K562 (cell line): ENCODE data around the gene DGCR8. TPM values are rescaled to one million over a fixed set of nuclear protein-coding genes. Genes with fewer than 3 reads are reported as not detected.

Experiments used
- ARID3B ChIP-seq: fragments of 250-450 bp; sonication (Bioruptor Pico); IDR thresholded peaks from 2 replicates; pipeline ENCODE4 v1.4.0; 2020; ENCODE audit warnings: borderline replicate concordance
- BRF1 ChIP-seq: IDR thresholded peaks from 3 replicates; pipeline ENCODE4 v1.6.1; 2011; ENCODE audit warnings: borderline replicate concordance, mild to moderate bottlenecking; ENCODE audit not compliant: insufficient read length; ENCODE audit errors: extremely low read depth
- ELF4 ChIP-seq: fragments of 450-650 bp; formaldehyde crosslinking; IDR thresholded peaks from 2 replicates; pipeline ENCODE4 v1.4.0; 2022; ENCODE audit warnings: missing genetic modification characterization
- ETS1 ChIP-seq: conservative IDR thresholded peaks from 2 replicates; pipeline ENCODE4 v1.6.1; 2011; ENCODE audit warnings: low read depth, mild to moderate bottlenecking, low read length; ENCODE audit not compliant: control insufficient read depth
- HDAC2 ChIP-seq: fragments of 450-650 bp; IDR thresholded peaks from 2 replicates; pipeline ENCODE4 v1.6.1; 2016; ENCODE audit warnings: mild to moderate bottlenecking
- KLF16 ChIP-seq: IDR thresholded peaks from 2 replicates; pipeline ENCODE4 v1.6.1; 2016; ENCODE audit warnings: antibody characterized with exemption
- KLF6 ChIP-seq: fragments of 250-450 bp; sonication (Bioruptor Pico); IDR thresholded peaks from 2 replicates; pipeline ENCODE4 v1.4.0; 2020; ENCODE audit warnings: mild to moderate bottlenecking, moderate library complexity, borderline replicate concordance
- NFIX ChIP-seq: fragments of 250-450 bp; sonication (Bioruptor Pico); IDR thresholded peaks from 2 replicates; pipeline ENCODE4 v1.4.0; 2020; ENCODE audit warnings: low read depth, mild to moderate bottlenecking, moderate library complexity
- ZKSCAN1 ChIP-seq: fragments of 150-350 bp; IDR thresholded peaks from 2 replicates; pipeline ENCODE4 v1.6.1; 2016; ENCODE audit warnings: low read depth, low read length
- ZKSCAN3 ChIP-seq: fragments of 250-450 bp; sonication (Bioruptor Pico); IDR thresholded peaks from 2 replicates; pipeline ENCODE4 v1.4.0; 2020
- ZNF407 ChIP-seq: fragments of 450-650 bp; IDR thresholded peaks from 2 replicates; pipeline ENCODE4 v1.6.1; 2016; ENCODE audit warnings: low read depth
- ZNF592 ChIP-seq: fragments of 450-650 bp; IDR thresholded peaks from 2 replicates; pipeline ENCODE4 v1.6.1; 2017; ENCODE audit warnings: antibody characterized with exemption, mild to moderate bottlenecking
- ZZZ3 ChIP-seq: fragments of 450-650 bp; IDR thresholded peaks from 2 replicates; pipeline ENCODE4 v1.6.1; 2016; ENCODE audit warnings: antibody characterized with exemption, mild to moderate bottlenecking, moderate library complexity
- polyA plus RNA-seq, 8 experiments: library from polyadenylated mRNA; depleted of rRNA in 4 of 8; stranded (reverse) in 5 of 8; unstranded in 3 of 8; fragments of >200 nt; fragmentation: Nextera tagmentation in 2 of 8; fragmentation: Illumina TruSeq in 1 of 8; extraction: Ambion mirVana in 2 of 8; extraction: Trizol in 1 of 8; gene quantifications; 2 replicates each; pipeline versions ENCODE4 v1.2.1 to v1.2.3, GENCODE V29; 2011 to 2014; ENCODE audit warnings: inconsistent platforms in 1 of 8, missing spikeins in 1 of 8
- total RNA-seq, 7 experiments: library from RNA; depleted of rRNA in 6 of 7; stranded (reverse); fragments of >200 nt in 6 of 7; fragmentation: Illumina TruSeq in 2 of 7; extraction: Trizol in 2 of 7; gene quantifications; 2 replicates each; pipeline versions ENCODE4 v1.2.1 to v1.2.3, GENCODE V29; 2011 to 2021; ENCODE audit warnings: low replicate concordance in 1 of 7

DGCR8 gene
- total and polyA plus RNA-seq, 9 of the 15 experiments (the other 6 are each of a cell fraction or from before 2014, with no cell fraction given) = 5.9 to 144 (median 80.1) TPM

- no peak for TF ChIP-seq ZNF407
- no peak for TF ChIP-seq ZKSCAN1
- TF ChIP-seq KLF6 (CRISPR knock-in tag) = no peak
- 0 out of 2 replicates have a peak, but pooled peaks have one; percentile 36 for TF ChIP-seq HDAC2
- TF ChIP-seq ZNF592 = no peak
- no peak for TF ChIP-seq ETS1
- TF ChIP-seq ZZZ3 = no peak
- no peak for TF ChIP-seq ZKSCAN3 (CRISPR knock-in tag)
- no peak for TF ChIP-seq BRF1
- TF ChIP-seq KLF16 = no peak
- TF ChIP-seq ELF4 = no peak
- no peak for TF ChIP-seq ARID3B (CRISPR knock-in tag)
- TF ChIP-seq NFIX (CRISPR knock-in tag) = no peak
Observed at GRCh38 chr22:20132686-20133246, 52.7 kb downstream of the DGCR8 start (continued).
